Islet precursor cell (in vitro differentiated cells): ENCODE results near the gene ELP5.

Source experiments
- DNase-seq: peaks from one replicate; pipeline ENCODE4 v3.0.0-alpha.2; 2018

The ELP5 gene

DNA sequence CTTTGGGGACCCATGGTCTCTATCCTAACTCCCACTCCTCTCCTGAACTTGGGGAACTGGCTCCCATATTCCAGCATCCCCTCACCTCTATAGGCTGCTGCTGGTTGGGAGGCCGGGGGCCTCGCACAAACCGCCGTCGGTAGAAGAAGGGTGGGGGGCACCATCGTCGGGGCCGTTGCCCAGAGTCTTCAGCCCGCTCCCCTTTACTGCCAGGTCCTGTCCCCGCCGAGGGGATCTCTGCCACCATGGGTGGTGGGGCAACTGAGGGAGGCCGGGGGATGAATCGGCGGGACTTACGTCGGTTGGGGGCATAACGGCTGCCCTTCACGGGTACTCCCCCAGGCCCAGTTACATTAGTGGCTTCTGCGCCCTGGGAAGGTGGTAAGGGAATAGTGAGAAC is 38.2 kb downstream of the ELP5 start:
- DNase-seq: no peak

DNA sequence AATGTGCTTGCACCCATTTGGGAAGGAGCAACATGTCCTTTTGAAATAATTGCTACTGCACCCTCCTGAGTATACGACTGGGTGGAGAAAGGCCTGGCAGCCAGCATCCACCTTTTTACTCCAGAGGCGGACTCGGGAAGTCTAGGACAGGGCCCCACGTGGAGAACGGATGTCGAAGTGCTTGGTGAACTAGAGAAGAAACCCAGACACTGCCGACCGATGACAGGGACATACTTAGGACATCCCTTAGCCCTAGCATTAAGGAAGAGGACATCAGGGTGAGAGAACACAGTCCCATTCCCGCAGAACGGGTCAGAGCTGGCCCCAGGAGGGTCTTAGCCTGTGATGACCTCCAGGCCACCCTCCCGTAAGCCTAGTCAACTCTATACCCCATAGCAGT is 38.7 kb downstream of the ELP5 start:
- DNase-seq: no peak

DNA sequence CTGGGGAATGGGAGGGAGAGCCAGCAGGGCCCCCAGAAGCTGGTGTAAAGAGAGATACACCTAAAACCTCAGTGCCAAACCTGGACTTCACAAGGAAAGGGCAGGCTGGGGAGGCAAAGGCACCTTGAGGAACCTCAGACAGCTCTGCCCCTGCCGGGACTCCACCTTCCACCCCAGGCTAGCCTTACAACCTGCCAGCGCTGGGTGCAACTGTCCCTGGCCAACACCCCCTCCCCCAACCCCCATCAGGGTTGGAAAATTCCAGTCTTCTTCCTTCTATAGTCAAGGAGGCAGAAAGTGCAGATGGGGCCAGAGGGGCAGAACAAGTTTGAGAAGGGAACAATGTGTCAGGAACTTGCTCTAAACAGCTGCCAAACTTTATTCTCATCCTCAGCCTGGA is 40.2 kb downstream of the ELP5 start:
- no peak for DNase-seq

DNA sequence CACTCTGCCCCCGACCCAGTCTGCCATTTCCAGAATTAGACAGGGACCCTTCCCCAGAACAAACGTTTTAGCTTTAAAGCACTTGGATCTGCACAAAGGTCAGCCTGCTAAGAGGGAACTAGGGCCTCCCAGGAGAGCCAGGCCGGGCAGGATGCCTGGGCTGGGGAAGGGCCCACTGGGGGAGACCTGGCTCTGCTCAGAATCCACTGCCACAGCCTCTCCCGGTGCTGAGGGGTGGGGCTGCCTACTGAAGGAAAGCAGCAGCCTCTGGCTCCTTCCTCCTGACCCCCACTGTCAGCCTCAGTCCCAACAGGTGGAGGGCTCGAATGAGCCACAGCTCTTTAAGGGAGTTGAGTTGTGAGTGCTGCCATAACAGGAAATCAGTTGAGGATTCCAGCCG is 40.7 kb downstream of the ELP5 start:
- peak; percentile 56 for DNase-seq

DNA sequence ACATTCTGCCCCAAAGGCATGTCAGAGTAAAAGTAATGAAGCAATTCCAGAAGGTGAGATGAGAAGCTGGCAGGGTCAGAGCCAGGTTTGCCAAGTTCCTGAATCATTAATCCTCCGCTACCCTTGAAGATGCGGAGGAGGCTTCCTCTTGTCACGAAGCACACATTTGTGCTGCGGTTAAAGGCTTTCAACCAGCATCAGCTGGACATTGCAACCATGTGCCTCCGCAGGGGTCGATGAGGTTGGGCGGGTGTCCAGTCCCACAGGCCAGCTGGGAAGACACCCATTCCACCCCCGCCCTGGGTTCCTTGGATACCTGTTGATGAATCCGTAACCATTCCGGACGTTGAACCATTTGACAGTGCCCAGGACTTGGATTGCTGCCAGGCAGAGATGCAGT is 41.1 kb downstream of the ELP5 start:
- DNase-seq: peak; percentile 46

DNA sequence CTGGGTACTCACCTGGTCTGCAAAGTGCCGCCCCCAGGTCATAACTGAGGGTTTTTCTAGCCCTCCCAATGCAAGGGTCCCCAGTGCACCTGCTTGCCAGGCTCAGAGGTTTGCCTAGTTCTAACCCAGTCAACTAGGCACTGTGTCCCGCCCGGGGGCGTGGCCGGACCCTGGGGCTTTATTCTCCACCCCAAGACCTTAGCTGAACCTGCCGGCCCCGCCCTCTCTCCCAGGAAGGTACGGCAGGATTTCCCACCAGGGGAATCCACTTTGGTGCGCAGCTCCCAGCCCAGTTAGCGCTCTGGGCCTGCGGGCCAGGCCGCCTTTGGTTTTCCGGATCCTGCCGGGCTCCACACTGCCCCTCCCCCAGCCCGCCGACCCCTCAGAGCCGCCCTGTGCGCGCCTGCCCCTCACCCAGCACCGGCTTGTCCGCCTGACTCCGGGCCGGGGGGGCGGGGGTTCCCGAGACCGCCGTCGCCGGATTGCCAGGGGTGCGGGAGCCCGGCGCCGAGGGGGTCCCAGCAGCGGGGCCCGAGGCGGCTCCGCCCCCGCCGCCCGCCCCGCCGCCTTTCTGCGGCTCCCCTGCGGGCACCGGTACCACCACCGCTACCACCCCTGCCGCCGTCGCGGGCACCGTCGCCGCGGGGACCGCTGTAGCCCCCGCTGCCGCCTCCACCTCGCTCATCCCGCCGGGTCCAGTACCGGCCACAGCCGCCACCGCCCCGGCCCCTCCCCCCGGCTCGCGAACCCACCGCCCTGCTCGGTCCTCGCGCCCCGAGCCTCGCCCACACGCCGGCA is 42.0 kb downstream of the ELP5 start:
- DNase-seq: peak; percentile 79

DNA sequence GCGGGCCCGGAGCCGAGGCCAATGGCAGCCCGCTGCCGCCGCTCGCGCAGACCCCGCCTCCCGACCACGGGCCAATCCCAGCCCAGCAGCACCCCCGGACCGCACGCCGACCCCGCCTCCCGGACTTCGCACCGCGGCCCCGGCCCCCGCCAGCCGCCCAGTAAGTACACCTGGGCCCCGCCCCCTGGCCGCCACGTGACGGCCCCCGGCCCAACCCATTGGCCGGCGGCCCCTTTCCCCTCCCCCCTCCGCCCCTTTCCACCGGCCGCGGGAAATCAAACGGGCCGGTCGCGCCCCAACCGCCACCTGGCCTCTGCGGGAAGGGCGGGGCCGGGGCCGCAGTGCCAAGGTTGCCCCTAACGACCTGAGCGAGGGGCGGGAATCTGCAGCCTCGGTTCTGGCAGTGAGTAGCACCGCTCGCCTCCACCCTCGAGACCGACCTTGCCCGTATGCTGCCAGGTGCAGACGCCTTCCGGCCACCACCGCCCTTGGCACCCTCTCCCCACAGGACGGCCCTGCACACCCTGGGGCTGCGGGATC is 42.7 kb downstream of the ELP5 start, which contains the start of gene YBX2:
Gene YBX2, minus strand, starts transcription at position 26 of the 540 bp plus-strand sequence. CDS start 139 bp downstream, outside the sequence.
- DNase-seq: peak; percentile 94

DNA sequence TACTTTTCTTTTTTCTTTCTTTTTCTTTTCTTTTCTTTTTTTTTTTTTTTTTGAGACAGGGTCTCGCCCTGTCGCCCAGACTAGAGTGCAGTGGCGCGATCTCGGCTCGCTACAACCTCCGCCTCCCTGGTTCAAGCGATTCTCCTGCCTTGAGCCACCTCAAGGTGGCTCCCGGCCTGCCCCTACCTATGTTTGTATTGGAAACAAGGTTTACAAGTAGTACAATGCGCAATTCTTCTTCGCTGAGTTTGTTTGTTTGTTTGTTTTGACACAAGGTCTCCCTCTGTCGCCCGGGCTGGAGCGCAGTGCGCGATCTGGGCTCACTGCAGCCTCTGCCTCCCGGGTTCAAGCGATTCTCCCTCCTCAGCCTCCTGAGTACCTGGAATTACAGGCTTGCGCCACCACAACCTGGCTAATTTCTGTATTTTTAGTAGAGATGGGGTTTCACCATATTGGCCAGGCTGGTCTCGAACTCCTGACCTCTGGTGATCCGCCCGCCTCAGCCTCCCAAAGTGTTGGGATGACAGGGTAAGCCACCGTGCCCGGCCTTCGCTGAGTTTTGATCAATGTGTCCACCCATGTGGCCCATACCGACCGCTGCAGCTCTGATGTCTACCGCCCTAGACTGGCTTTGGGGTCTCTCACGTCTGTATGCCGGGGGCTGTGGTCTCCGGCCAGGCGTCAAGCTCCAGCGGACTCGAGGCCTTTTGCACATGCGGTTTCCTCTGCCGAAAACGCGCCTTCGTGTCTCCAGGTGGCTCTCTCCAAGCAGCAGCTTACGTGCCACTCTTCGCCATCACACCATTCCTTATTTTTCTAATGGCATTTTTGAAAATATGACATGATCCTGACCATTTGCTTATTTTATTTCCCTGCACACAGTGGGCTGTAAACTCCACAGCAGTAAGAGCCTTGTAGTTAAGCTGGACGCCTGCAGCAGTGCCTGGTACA is 43.5 kb downstream of the ELP5 start:
- DNase-seq: peak; percentile 60

DNA sequence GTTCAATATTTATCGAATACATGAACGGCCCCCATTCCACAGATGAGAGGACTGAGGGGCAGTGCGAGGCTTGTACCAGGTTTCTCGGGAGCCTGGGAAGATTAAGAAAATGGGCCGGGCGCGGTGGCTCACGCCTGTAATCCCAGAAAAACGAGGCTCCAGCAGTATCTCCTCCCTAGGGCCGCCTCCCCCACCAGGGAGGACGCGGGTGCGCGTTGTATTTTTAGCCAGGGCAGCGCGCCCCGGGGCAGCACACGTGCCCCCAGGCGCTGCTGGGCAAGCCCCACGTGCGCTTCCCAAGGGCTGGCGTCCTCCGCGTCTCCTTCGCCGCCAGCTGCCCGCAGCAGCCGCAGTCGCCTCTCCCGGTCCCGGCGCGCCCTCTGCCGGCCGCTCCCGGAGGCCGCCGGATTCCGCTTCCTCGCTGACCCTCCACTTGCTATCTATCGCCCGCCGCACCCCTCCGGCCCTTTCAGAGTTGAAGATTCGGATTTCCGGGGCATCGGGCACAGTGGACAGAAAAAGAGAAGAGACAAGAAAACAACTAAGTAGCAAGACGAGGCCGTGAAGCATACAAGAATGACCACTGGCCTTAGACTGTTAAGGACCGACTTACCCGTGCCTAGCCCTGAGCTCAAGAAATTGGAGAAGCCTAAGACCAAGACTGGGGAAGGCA is 44.3 kb downstream of the ELP5 start:
- peak; percentile 94 for DNase-seq

DNA sequence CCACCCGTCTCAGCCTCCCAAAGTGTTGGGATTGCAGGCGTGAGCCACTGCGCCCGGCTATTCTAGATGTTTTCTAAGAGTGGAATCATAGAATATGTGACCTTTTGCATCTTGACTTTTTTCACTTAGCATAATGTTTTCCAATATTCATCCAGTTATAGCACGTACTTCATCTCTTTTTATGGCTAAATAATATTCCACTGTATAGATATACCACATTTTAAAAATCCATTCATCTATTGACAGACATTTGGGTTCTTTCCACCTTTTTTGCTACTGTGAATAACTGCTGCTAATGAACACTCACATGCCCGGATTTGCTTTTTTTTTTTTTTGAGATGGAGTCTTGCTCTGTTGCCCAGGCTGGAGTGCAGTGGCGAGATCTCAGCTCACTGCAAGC is 52.2 kb downstream of the ELP5 start:
- DNase-seq: no peak

DNA sequence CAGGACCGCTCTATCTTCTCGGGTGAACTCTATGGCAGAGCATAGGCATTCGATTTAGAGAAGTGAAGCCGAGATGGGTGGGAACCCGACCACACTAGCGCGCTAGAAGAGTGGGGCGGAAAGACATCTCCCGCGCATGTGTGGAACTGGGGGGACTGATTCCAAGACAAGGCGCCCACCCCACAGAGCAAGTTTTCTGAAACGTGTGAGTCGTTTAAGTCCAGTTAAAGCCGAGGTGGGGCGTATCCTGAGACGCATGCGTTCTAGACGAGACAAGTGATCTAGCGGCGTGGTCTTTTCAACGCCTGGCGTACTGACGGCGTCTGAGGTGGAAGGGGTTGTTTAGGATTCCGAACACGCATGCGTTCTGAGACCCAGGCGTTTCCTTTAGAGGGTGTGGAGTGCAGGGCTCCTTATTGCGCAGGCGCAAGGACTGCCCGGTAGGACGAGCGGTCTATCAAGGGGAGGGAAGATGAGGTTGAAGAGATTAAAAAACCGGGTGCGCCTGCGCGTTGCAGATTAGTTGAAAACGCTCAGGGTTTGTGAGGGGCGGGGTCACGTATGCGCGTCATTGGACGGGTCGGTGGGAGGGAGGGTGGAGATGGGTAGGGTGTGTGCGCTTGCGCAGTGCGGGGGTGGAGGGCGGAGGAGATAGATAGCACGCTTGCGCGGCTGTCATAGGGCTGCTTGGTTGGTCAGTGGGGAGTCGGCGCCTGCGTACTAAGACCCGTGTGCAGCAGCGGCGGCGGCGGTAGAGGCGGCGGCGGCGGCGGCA is 55.1 kb downstream of the ELP5 start, which contains the start of gene EIF5A:
Gene EIF5A, plus strand, starts transcription at position 718 of the 775 bp plus-strand sequence. CDS start 2,008 bp downstream, outside the sequence.
- peak; percentile 100 for DNase-seq

DNA sequence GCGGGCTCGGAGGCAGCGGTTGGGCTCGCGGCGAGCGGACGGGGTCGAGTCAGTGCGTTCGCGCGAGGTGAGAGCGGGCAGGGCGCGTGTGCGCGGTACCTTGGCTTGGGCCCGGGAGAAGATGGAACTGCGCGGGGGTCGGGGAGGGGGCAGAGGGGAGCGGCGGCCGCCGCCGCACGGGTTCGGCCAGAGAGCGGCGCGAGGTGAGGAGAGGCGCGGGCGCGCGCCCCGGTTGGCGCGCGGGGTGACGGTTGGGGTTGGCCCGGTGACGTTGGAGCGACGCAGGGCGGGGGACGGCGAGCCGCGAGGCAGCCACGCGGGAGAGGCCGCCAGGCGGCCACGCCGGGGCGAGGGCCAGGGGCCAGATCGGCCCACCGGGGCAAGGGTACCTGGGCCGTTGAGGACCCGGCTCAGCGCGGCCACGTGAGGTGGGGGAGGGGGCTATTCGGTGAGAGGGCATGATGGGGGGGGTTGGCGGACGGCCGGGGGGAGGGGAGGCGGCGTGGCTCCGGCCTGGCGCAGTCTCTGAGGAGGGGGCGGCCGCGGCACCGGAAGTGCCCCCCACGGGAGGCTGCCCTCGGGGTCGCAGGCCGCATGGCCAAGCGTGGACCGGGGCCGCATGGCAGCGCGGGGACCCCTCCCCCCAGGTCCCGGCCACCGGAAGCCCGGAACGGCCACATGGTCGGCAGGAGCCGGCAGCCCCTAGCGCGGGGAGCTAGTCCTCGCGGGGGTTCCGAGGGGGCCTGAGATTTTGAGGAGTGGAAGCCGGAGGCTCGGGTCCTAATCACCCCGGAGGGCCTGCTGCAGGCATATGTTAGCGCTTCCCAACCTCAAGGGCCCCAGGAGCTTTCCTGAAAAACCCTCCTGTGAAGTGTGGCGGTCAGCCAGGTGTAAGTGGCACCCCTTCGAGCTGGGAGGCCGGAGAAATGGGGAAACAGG is 55.9 kb downstream of the ELP5 start:
- peak; percentile 65 for DNase-seq

DNA sequence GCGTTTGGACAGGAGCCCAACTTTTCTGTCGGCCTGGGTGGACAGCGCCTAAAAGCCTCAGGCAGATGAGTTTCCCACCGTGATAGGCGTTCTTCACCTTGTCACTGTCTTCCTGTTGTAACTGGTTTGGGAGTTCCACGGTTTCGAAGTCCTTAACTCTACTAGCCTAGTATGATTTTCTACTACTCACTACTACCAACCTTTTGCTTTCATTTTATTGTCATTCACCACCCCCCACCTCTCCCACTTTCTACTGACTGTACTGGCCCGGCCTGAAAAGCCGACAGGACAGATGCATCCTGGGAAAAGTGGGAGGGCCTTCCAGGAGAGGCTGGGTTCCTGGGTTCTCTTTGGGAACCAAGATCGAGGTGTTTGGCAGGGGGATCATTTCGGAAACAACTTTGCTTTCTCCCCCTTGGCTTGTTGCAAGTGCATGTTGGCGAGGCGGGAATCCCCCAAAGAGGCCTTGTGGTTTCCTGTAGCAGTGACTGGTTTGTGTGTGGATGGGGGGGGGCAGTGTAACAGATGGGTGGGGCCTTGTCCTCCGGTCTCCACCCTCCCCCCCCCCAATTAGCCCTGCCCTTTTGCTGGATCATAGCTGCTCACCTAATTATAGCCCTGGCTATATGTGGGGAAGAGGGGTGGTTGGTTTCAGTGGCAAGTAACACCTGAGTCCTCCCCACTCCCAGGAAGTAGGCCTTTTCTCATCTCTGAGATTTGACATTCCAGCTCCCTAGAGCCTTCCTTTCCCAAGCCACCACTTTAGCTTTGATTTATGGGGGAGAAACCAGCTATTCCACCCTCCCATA is 56.8 kb downstream of the ELP5 start:
- peak; percentile 92 for DNase-seq
